ENCODE data around the gene ZNF254.
"Not testable (repeated sequence)": the region's sequence is repeated elsewhere in the genome, so short reads cannot be mapped to it uniquely, and the experiment has no call there.

ZNF254 gene

DNA sequence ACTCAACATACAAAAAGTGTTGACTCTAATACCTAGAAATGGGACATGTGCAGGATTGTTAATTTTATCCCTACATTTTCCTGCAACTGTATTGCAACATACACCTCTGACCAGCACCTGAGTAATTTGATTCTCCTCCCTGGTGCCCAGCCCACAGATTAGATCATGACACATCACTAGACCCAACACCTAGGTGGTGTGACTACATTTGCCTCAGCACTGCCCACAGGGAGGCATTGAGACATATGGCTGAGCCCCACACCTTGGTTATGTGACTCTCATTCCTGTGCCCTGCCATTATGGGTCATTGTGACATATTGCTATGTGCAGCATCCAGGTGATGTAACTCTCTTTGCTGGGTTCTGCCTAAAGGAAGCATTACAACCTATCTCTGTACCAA is 13.2 kb upstream of the ZNF254 start:
- DNase-seq, result no peak

GRCh38 chr19:24074720-24075454 is 12.1 kb upstream of the ZNF254 start:
- DNase-seq, result no peak

DNA sequence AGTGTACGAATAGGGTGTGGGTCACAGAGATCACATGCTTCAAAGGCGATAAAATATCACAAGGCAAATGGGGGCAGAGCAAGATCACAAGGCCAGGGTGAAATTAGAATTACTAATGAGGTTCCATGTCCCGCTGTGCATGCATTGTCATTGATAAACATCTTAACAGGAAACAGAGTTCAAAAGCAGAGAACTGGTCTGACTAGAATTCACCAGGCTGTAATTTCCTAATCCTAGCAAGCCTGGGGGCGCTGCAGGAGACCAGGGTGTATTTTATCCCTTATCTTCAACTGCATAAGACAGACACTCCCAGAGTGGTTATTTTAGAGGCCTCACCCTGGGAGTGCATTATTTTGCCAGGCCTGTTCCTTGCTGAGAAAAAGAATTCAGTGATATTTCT is 11.5 kb upstream of the ZNF254 start:
- not testable (repeated sequence) for DNase-seq

- DNase-seq, result no peak
These were observed 8.3 kb upstream of the ZNF254 start for GRCh38 chr19:24078680-24079079.

- no peak for DNase-seq
These were observed 5.9 kb upstream of the ZNF254 start for GRCh38 chr19:24081056-24081455.

- no peak for DNase-seq
These were observed 11.4 kb downstream of the ZNF254 start for GRCh38 chr19:24098359-24098758.

DNA sequence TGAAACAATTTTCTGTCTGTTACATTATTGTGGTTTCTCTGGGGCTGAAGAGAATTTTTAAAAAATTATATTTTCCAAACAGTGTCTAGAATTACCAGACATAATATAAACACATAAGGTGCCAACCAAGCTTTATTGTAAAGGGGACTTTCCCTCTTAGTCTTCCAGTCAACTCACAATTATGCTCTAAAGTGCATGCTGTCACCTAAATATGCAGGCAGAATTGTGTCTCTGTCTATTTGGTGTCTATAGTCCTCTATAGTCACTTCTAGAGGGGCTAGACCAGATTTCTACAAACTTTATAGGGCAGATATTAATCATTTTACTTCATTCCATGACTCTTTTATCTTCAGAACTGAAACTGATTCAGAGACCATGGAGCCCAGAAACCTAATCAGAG is 12.8 kb downstream of the ZNF254 start:
- no peak for DNase-seq

DNA sequence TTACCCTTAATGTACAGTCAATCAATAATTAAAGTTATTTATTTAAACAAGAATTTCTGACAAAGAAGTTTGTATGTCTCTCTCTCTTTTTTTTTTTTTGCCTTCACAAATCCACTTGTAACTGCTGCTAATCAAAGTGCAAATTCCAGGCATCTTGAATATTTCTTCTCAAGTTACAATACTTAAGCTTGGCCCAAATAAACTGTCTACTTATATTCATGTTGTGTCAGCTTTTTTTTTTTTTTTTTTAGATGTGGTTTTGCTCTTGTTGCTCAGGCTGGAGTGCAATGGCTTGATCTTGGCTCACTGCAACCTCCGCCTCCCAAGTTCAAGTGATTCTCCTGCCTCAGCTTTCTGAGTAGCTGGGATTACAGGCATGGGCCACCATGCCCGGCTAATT is 13.6 kb downstream of the ZNF254 start:
- DNase-seq, result not testable (repeated sequence)

DNA sequence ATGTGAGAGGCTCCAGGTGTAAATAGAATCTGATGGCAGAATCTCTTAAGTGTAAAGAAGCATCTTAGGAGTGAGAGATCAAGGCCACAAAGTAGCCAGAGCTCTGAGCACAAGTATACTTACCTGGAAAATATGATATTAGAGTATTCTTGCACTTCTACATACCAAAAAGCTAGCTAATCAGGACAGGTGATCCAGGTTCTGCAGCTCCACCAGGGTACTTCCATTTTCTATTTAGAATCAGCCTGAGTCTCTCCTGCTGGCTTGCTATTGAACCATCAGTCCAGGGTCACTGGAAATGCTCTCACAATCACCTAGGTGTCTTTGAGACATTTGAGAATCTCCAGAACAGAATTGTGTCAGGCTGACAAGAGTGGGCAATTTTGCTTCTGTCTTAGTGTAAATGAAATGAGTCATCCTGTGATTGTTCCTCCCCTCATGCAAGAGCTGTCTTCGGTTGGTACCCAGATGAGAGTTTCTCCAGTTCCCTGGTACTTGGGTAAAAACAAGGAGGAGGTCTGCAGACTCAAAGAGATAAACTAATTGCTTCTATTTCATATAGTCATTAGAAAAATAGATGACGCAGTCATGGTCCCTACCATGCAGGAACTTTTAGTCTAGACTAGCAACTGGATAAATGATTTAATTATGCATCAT is 14.6 kb downstream of the ZNF254 start:
- DNase-seq, result no peak

DNA sequence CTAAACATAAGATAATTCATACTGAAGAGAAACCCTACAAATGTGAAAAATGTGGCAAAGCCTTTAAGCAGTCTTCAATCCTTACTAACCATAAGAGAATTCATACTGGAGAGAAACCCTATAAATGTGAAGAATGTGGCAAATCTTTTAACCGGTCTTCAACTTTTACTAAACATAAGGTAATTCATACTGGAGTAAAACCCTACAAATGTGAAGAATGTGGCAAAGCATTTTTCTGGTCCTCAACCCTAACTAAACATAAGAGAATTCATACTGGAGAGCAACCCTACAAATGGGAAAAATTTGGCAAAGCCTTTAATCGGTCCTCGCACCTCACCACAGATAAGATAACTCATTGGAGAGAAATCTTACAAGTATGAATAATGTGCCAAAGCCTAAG is 40.6 kb downstream of the ZNF254 start:
- DNase-seq, result no peak

GRCh38 chr19:24140099-24140498 is 53.1 kb downstream of the ZNF254 start:
- peak; percentile 3 for DNase-seq

DNA sequence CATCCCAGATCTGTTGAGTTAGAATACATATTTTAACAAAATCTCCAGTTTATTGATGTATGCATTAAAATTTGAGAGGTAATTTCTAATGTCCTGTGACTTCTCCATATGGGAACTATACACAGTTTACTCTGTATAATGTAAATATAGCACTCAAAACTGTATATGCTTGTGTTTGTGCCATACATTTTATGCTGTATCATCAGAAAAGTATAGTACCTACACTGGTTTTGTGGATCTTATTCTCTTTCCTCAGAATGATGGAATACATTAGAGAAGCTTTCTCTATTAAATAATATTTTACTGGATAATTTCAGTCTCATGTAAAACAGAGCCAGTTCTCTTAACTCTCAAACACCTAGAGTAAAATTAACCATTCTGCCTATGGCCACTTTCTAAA is 53.6 kb downstream of the ZNF254 start:
- DNase-seq, result no peak

GRCh38 chr19:24141612-24142011 is 54.6 kb downstream of the ZNF254 start:
- DNase-seq, result no peak

DNA sequence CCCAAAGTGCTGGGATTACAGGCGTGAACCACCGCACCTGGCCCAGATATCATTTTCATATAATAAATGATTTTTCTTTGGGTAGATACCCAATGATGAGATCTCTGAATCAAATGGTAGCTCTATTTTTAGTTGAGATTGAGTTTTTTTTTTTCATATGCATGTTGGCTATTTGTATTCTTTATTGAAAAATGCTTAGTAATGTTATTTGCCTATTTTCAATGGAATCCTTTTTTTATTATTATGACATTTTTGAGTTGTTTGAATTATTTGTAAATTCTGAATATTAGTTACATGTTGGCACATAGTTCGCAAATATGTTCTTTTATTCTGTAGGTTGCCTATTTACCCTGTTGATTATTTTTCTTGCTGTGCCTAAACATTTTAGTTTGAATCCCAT is 55.8 kb downstream of the ZNF254 start:
- no peak for DNase-seq

GRCh38 chr19:24159707-24160106 is 72.7 kb downstream of the ZNF254 start:
- peak; percentile 4 for DNase-seq

DNA sequence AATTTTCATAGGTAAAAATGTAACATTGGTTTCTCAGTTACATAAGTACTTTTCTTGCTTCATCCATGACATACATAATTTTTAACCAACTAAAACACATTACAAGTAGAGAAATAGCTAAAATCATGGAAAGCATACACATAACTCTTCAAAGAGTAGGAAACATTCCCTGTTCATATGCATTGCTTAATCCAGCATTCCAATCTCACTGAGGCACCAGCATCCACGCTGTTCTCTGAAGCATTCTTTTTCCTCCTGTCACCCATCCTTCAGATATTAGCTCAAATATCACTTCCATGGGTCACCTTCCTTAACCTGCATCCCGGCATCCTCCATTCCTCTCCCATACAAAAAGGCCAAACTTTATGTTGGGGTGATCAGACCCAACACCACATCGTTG is 79.1 kb downstream of the ZNF254 start:
- no peak for DNase-seq

GRCh38 chr19:24173882-24174281 is 86.9 kb downstream of the ZNF254 start:
- DNase-seq, result no peak

GRCh38 chr19:24177686-24178085 is 90.7 kb downstream of the ZNF254 start:
- no peak for DNase-seq

DNA sequence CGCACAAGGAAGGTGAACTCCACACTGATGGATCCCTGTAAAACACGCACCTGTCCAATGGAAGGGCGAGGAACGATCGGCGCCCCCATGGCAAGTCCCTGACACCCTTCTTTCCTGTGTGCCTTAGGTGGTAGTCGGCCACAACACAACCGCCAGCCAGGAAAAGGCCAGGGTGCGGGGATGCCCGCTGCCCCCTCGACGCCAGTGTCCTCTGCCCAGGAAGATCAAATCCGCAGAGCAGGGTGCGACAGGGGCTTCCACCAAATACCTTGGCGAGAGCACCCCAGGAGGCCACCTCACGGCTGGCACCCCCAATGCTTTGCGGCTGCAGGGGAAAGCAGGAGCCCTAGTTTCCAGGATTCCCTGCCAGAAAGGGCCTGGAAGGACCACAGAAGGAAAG is 91.2 kb downstream of the ZNF254 start:
- DNase-seq, result no peak

Data from NCI-H345 (cell line).